GM20000 (cell line): ENCODE measurements around the gene ZBTB34.

Experiments
- DNase-seq: peaks from one replicate; pipeline ENCODE4 v3.0.0; 2012; ENCODE audit warnings: low spot score
- CTCF ChIP-seq: IDR thresholded peaks from 2 replicates; pipeline ENCODE4 v1.5.1; 2012; ENCODE audit warnings: mild to moderate bottlenecking, control low read depth; ENCODE audit errors: extremely low read depth, missing control alignments

The ZBTB34 gene

DNA sequence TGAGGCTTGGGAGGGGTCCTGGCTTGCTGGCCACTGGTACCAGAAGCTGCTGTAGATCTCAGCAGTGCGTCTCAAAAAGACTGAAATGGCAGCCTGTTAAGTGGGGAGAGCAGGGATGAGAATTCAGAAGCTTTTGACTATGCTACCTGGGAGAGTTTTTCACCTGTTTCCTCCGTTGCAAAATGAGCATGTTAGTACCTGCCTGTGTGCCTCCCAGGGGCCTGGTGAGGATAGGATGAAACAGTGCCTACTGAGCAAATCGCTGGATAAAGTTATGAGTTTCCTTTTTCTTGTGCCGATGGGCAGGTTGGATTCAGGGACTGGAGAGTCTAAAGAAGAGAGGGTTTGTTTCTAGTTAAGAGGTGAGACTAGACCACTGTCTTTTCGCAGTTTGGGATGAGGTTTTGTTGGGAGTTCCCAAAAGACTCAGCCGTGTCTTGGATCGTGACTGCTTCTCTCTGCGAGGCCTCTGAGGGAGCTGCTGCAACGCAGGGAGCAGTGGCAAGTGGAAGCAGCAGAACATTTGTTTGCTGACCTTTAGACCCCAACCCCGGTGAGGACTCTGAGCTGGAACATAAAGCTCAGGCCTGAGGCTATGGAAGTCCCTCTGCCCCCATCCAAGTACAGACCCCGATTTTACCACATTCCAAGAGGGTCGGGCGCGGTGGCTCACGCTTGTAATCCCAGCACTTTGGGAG lies 55.6 kb downstream of the ZBTB34 start:
- no peak for TF ChIP-seq CTCF
- no peak for DNase-seq

DNA sequence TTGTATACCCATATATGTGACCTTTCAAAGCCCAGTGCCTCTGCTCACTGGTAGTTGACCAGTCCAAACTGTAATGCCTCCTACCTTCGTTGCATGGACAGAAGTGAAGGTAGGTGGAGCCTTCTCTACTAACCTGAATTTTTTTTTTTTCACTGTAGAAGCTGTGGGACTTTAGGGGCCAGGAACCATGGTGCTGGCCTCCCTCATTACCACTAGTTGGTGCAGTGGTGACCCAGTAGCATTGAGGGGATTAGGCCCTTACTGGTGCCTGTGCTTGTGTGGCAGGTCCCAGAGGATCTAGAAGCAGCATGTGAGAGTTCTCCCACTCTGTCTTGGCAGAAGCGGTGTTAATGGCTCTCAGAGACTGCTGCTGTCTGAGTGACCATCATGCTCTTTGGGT lies 56.5 kb downstream of the ZBTB34 start:
- TF ChIP-seq CTCF, result no peak
- no peak for DNase-seq

DNA sequence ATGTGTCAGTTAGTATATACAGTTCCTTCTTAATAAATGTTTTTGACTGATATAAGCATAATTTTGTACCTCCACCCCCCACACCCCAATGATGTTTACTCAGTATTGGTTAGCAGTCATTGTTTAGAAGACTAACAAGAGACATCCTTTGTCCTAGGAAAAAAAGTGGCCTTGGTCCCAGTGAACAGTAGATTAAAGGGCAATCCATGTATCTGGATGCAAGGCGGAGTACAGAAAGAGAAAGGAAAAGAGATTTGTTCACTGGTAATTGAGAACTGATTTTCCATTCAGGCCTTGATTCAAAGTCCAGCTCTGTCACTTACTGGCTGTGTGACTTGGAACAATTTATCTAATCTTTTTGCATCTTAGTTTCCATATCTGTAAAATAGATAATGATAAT lies 58.8 kb downstream of the ZBTB34 start:
- no peak for DNase-seq
- TF ChIP-seq CTCF, result no peak

- no peak for DNase-seq
- no peak for TF ChIP-seq CTCF
These were observed 65.4 kb downstream of the ZBTB34 start for GRCh38 chr9:126925876-126926275.

DNA sequence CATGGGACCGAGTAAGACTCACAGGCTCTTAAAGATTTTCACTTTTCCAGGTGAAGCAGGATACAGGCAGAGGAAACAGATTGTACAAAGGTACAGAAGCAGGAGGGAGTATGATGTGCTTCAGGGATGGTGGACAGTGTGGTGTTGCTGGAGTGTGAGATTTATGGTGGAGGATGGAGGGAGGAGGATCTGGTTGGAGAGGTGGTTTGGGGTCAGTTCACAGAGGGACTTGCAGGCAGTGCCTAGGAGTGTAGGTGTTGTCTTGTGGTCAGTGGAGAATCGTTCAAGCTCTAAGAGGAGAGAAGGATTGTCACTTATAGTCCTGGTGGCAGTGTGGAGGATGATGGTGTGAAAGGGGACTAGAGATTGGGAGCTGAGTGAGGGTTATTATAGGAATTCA lies 65.9 kb downstream of the ZBTB34 start:
- TF ChIP-seq CTCF, result no peak
- DNase-seq, result no peak

- TF ChIP-seq CTCF, result no peak
- no peak for DNase-seq
These were observed 67.0 kb downstream of the ZBTB34 start for GRCh38 chr9:126927419-126927818.

DNA sequence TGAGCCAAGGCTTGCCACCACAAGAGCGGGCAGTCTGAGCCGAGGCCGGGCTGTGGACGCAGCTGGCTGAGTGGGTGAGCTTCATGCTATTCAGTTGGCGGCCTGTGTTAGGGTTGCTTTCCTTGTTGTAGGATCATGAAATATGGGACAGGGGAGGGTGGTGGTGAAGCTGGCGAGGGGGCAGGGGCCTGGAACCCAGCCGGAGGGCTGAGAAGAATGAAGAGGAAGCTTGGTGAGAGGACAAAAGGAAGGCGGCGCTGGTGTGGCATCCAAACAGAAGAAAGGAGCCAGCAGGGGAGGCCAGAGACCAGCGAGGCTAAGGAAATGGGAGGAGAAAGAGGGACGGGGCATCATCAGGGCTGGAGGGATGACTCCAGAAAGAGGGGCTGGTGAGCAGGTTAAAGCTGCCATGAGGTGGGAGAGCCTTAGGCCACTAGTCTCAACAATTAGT lies 72.5 kb downstream of the ZBTB34 start:
- TF ChIP-seq CTCF, result no peak
- DNase-seq, result no peak
